ENCODE measurements around the gene PCED1B.

Gene PCED1B

DNA sequence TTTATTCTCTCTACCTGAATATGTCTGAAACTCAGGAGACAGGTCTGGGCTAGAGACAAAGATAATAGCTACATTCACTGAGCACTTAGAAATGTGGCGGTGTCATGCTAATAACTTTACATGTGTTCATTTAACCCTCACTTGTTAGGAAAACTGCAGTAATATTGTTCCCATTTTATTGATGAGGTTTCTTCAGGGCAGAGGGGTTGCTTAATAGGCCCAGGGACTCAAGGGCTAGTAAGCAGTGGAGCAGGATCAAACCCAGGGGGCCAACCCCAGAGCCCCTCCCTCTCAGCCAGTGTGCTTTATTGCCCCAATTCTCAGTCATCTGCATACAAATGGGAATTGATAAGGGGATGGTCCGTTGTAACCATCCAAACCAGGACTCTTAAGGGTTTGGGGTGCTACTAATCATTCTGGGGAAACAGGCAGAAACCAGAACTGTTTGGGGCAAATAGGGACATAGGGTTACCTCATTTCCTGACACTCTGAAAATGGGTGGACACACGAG lies 143.2 kb downstream of the PCED1B start:
- DNase-seq (ENCODE audit: low read depth) = no peak
- H3K4me3 ChIP-seq (ENCODE audit: low read depth, low read length) = no peak overlapping the region
- TF ChIP-seq, protein P1, sequence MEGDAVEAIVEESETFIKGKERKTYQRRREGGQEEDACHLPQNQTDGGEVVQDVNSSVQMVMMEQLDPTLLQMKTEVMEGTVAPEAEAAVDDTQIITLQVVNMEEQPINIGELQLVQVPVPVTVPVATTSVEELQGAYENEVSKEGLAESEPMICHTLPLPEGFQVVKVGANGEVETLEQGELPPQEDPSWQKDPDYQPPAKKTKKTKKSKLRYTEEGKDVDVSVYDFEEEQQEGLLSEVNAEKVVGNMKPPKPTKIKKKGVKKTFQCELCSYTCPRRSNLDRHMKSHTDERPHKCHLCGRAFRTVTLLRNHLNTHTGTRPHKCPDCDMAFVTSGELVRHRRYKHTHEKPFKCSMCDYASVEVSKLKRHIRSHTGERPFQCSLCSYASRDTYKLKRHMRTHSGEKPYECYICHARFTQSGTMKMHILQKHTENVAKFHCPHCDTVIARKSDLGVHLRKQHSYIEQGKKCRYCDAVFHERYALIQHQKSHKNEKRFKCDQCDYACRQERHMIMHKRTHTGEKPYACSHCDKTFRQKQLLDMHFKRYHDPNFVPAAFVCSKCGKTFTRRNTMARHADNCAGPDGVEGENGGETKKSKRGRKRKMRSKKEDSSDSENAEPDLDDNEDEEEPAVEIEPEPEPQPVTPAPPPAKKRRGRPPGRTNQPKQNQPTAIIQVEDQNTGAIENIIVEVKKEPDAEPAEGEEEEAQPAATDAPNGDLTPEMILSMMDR (IDR thresholded peaks at IDR 0.05; ENCODE audit: control insufficient read depth, extremely low read depth, insufficient read depth) = no peak

DNA sequence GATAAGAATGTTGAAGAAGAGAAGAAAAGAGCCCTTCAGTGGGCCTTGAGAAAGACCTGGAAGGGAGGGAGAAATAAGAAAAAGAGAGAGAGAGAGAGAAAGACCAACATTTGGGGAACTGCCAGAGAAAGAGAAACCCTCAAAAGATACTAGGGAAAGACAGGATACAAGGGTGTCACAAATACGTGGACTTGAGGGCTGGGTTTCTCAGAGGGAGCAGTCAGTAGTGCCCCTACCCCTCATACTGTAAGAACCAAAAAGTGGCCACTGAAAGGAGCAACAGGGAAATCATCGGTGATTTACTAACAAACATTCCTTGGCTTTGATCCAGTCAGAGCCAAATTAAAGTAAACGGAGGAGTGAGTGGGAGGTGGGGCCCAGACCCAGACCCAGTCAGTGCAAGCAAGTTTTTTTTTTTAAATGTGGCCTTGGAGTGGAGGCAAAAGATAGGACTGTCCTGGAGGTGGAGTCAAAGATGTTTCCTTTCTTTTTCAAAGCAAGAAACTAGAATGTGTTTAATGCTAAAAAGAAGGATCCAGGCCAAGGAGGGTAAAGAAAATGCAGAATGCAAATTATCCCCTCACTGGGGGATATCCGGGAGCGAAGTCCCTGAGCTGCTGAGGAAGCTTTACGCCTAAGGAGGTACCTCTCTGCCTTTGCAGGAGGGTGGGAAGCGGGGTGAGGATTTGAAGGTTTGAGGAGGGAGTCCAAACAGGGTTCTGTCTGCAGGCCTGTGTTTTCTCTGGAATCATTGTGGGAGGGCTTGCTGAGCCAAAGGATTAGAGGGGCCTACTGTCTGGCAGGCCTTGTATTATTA lies 143.8 kb downstream of the PCED1B start:
- TF ChIP-seq, protein P1 (IDR thresholded peaks at IDR 0.05; ENCODE audit: control insufficient read depth, extremely low read depth, insufficient read depth) = no peak
- DNase-seq (ENCODE audit: low read depth) = no peak
- H3K4me3 ChIP-seq (ENCODE audit: low read depth, low read length) = no peak overlapping the region

DNA sequence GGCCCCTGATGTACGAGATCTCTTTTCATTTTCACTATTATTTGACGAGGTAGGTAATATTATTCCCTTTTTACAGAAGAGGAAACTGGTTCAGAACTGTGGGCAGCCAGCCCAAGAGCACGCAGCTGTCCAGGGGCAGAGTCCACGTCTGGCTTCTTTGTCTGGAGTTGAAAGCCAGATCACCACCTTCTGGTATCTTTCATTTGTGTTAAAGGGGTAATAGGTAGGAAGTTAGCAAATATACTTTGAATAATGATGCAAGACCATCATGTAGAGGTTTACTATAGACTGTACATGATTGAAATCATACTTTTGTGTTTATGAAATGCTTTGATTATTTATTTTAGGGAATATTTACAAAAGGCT lies 144.4 kb downstream of the PCED1B start:
- H3K4me3 ChIP-seq (ENCODE audit: low read depth, low read length) = no peak overlapping the region
- DNase-seq (ENCODE audit: low read depth) = no peak
- TF ChIP-seq, protein P1 (IDR thresholded peaks at IDR 0.05; ENCODE audit: control insufficient read depth, extremely low read depth, insufficient read depth) = no peak

DNA sequence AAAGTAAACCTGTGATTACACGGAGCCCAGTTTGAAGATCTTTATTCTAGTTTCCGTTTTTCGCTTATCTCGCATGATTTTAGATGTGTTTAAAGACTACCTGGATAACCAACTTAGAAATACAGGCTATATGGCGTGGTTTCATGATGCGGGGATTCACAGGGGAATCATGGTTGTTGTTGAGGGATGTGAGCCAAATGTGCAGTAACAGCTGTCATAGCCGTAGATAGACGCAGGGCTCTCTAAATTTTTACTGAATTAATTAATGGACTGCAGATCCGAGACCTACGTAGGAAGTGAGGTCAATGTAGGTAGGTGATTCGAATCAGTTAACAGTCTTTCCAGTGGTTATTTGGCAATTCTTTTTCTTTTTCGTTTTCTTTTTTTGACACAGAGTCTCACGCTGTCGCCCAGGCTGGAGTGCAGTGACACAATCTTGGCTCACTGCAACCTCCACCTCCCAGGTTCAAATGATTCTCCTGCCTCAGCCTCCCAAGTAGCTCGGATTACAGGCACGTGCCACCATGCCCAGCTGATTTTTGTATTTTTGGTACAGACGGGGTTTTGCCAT lies 145.2 kb downstream of the PCED1B start:
- TF ChIP-seq, protein P1 (IDR thresholded peaks at IDR 0.05; ENCODE audit: control insufficient read depth, extremely low read depth, insufficient read depth) = no peak
- DNase-seq (ENCODE audit: low read depth) = no peak
- no peak overlapping the region for H3K4me3 ChIP-seq (ENCODE audit: low read depth, low read length)

DNA sequence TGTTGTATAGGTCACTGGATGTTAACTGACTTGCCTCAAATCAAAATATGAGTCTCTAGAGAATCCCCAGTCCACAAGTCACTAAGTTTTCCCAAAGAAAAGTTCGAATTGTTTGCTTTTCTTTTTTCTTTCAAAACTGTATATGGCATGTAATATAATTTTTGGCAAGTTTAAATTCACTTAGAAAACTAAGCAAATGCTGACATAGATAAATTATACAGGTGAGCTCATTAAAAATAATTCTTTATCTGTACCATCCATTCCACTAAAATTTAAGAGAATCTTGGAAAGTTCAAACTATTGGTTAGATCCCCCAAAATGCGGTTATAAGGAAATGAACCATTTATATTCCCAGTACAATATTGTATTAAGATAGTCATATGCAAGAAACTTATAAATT lies 145.9 kb downstream of the PCED1B start:
- TF ChIP-seq, protein P1 (IDR thresholded peaks at IDR 0.05; ENCODE audit: control insufficient read depth, extremely low read depth, insufficient read depth) = no peak
- H3K4me3 ChIP-seq (ENCODE audit: low read depth, low read length) = no peak overlapping the region
- no peak for DNase-seq (ENCODE audit: low read depth)

DNA sequence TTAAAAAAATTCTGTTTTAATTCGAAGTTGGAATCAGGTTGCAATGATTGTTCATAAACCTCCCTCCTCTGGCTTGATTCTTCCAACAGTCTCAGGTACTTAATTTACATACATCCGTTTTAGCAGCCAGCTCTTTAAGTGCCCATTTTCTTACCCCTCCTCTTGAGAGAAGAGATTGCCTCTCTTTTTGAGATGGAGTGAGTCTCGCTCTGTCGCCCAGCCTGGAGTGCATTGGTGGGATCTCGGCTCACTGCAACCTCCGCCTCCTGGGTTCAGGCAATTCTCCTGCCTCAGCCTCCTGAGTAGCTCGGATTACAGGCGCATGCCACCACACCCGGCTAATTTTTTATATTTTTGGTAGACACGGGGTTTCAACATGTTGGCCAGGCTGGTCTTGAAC lies 146.8 kb downstream of the PCED1B start:
- H3K4me3 ChIP-seq (ENCODE audit: low read depth, low read length) = no peak overlapping the region
- no peak for DNase-seq (ENCODE audit: low read depth)
- TF ChIP-seq, protein P1 (IDR thresholded peaks at IDR 0.05; ENCODE audit: control insufficient read depth, extremely low read depth, insufficient read depth) = no peak
